ENCODE measurements around the gene TECTB.
"Not testable (repeated sequence)": the region's sequence is repeated elsewhere in the genome, so short reads cannot be mapped to it uniquely, and the experiment has no call there.

TECTB gene

DNA sequence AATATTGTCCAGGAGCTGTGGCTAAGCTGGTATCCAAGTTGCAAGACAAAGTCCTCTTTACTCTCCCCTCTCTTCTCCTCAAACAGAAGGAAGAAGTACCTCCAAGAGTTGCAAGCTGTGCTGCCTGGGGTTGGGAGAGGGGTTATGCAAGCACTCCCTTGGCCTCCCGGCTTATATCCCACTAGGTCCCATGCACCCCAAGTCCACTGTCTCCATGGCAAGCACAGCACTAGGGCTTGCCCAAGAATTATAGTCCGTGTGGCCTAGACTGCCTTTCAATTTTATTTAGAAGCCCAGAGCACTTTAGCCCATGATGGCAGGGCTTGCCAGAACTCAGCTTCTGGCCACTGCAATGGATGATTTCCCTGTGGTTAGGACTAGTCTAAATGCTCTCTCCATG, 40.4 kb upstream of the TECTB start:
- TF ChIP-seq, protein P1, sequence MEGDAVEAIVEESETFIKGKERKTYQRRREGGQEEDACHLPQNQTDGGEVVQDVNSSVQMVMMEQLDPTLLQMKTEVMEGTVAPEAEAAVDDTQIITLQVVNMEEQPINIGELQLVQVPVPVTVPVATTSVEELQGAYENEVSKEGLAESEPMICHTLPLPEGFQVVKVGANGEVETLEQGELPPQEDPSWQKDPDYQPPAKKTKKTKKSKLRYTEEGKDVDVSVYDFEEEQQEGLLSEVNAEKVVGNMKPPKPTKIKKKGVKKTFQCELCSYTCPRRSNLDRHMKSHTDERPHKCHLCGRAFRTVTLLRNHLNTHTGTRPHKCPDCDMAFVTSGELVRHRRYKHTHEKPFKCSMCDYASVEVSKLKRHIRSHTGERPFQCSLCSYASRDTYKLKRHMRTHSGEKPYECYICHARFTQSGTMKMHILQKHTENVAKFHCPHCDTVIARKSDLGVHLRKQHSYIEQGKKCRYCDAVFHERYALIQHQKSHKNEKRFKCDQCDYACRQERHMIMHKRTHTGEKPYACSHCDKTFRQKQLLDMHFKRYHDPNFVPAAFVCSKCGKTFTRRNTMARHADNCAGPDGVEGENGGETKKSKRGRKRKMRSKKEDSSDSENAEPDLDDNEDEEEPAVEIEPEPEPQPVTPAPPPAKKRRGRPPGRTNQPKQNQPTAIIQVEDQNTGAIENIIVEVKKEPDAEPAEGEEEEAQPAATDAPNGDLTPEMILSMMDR (conservative IDR thresholded peaks at IDR 0.05; ENCODE audit: low read length): no peak
- DNase-seq (ENCODE audit: low read depth): no peak
- H3K4me3 ChIP-seq (ENCODE audit: low read length): no peak overlapping the region

DNA sequence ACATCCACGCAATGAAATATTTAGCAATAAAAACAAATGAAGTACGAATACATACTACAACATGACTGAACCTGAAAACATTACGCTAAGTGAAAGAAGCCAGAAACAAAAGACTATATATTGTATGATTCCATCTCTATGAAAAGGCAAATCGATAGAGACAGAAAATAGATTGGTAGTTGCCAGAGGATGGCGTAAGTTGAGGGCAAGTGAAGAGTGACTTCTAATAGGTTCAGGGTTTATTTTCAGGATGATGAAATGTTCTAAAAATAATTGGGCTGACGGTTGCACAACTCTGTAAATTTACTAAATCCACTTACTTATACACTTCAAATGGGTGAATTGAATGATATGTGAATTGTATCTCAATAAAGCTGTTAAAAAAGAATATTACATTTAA, 39.5 kb upstream of the TECTB start:
- TF ChIP-seq, protein P1 (conservative IDR thresholded peaks at IDR 0.05; ENCODE audit: low read length): no peak
- DNase-seq (ENCODE audit: low read depth): no peak
- H3K4me3 ChIP-seq (ENCODE audit: low read length): no peak overlapping the region

DNA sequence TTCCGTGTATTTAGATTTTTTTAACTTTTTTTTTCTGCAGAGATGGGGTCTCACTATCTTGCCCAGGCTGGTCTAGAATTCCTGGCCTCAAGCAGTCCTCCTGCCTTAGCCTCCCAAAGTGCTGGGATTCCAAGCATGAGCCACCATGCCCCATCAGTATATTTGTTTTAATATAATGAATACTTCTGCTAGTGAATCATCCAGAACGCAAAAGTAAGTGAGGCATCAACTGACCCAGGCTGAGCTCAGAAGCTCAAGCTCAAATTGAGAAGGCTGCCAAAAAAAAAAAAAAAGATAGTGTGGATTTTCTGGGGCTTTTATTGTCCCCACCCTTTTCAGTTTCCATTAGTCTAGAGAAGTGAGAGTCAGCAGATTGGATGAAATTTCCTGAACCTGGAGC, 39.0 kb upstream of the TECTB start:
- TF ChIP-seq, protein P1 (conservative IDR thresholded peaks at IDR 0.05; ENCODE audit: low read length): no peak
- DNase-seq (ENCODE audit: low read depth): peak; percentile 35
- H3K4me3 ChIP-seq (ENCODE audit: low read length): no peak overlapping the region

DNA sequence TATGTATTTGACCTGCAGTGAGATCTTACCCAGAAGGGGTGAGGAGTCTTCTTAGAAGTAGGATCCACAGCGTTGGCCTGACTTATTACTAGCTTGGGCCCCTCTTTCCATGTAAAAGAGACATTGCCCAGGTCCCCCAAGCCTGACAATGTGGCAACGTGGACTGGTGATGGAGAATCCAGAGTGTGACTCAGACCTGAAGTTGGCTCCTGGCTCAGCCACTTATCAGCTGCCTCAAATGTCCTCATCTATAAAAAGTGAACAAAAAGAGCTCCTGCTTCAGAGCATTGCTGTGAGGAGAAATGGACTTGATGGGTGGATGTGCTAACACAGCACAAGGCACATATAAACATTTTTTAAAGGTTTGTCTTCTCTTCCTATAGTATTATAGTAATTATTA, 35.4 kb upstream of the TECTB start:
- DNase-seq (ENCODE audit: low read depth): no peak
- TF ChIP-seq, protein P1 (conservative IDR thresholded peaks at IDR 0.05; ENCODE audit: low read length): no peak
- H3K4me3 ChIP-seq (ENCODE audit: low read length): no peak overlapping the region

DNA sequence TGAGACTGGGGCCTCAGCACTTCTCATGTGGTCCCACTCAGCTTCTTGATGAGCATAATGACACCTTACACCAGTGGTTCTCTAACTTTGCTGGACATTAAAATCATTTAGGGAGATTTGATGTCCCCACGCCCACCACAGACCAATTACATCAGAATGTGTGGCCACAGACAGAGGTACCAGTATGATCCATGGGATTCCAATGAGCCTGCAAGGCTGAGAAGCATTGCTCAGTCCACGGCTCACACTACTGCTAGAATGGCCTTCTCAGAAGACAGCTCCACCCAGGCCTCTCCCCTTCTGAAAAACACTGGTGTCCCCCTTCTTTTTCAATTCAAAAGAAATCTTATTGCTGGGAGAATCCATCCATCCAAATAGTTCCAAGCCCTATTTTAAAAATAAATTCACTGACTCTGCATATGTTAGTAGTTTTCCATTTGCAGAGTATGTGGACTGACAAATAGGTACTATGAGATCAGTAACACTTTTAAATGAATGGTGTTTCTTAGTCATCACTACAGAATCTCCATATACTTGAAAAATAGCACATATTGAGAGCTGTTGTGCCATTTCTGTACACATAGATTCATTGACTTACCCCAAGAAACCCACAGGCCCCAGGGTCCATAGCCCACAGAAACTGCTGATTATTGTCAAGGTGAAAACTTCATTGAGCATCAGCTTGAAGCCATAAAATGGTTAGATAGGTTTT, 34.5 kb upstream of the TECTB start:
- TF ChIP-seq, protein P1 (conservative IDR thresholded peaks at IDR 0.05; ENCODE audit: low read length): no peak
- no peak for DNase-seq (ENCODE audit: low read depth)
- H3K4me3 ChIP-seq (ENCODE audit: low read length): no peak overlapping the region

DNA sequence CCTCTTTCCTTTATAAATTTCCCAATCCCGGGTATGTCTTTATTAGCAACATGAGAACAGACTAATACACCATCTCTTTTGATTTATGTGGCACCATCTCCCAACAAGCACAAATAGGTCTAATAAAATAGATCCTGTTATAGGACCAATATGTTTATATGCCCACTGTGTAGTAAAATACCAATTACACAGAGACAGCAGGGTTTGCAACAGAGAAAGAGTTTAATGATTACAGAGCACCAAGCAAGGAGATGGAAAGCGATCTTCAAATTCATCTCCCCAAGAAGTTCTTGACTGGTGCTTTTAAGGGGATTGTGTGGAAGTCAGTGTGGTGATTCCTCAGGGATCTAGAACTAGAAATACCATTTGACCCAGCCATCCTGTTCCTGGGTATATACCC, 33.5 kb upstream of the TECTB start:
- DNase-seq (ENCODE audit: low read depth): no peak
- no peak overlapping the region for H3K4me3 ChIP-seq (ENCODE audit: low read length)
- TF ChIP-seq, protein P1 (conservative IDR thresholded peaks at IDR 0.05; ENCODE audit: low read length): no peak

DNA sequence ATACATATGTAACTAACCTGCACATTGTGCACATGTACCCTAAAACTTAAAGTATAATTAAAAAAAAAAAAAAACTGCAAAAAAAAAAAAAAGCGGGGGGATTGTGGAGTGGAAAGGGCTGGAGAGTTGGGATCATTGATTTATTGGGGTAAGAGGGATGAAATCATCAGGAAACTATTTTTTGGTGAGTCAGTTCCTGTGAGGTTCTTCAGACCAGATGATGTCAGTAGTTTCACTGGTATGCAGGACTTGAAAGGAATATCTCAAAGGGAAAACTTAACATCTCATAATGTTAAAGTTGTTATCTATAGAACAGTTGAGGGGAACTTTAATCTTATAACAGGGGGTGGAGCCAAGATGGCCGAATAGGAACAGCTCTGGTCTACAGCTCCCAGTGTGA, 32.6 kb upstream of the TECTB start:
- H3K4me3 ChIP-seq (ENCODE audit: low read length): no peak overlapping the region
- peak; percentile 61 for DNase-seq (ENCODE audit: low read depth)
- TF ChIP-seq, protein P1 (conservative IDR thresholded peaks at IDR 0.05; ENCODE audit: low read length): no peak

DNA sequence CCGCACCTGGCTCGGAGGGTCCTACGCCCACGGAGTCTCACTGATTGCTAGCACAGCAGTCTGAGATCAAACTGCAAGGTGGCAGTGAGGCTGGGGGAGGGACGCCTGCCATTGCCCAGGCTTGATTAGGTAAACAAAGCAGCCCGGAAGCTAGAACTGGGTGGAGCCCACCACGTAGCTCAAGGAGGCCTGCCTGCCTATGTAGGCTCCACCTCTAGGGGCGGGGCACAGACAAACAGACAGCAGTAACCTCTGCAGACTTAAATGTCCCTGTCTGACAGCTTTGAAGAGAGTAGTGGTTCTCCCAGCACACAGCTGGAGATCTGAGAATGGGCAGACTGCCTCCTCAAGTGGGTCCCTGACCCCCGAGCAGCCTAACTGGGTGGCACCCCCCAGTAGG, 32.0 kb upstream of the TECTB start:
- not testable (repeated sequence) for DNase-seq (ENCODE audit: low read depth); H3K4me3 ChIP-seq (ENCODE audit: low read length)

All from AG10803 (cell line).